Measurements from ENCODE around the gene MRPS17.

DNA sequence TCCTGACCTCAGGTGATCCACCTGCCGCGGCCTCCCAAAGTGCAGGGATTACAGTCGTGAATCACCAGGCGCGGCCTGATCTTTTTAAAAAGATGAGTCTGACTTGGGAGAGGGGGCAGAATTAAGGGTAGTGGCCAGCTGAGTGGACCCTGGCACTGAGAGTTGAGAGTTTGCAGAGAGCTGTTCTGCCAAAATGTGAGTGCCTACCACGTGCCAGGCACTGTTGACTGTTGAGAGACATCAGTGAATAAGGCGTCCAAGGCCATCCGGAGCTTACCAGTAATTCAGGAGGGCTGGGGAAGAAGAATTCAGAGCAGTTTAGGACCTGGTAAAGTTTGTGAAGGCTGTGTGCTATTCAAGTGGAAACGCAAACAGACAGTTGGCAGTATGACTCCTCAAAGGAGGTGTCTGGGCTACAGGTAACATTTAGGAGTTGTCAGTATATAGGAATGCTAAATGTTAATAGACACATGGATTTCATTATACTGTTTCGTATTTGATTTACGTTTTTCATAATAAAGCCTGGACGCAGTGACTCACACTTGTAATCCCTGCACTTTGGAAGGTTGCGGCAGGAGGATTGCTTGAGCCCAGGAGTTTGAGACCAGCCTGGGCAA is 14.2 kb downstream of the MRPS17 start:
- TF ChIP-seq POLR2A (IDR thresholded peaks at IDR 0.05) (no peak), CTCF (IDR thresholded peaks at IDR 0.05) (no peak)
